Liver (tissue), 9 donors: ENCODE results near the gene SNAI3. TPM values are rescaled to one million over a fixed set of nuclear protein-coding genes. Genes with fewer than 3 reads are reported as not detected.

Source experiments
- DNase-seq: peaks from one replicate; pipeline ENCODE4 v3.0.0-alpha.2; 2017; ENCODE audit warnings: low spot score
- H3K27ac ChIP-seq, 2 donors: one replicate each; pipeline ENCODE4 v1.7.0; 2013; ENCODE audit warnings: inconsistent platforms in 2 of 2, low read length in 2 of 2, control low read depth in 1 of 2, low read depth in 1 of 2, mild to moderate bottlenecking in 1 of 2
- H3K27me3 ChIP-seq, 4 donors: one replicate each; pipeline versions ENCODE4 v1.6.1 to v1.7.0; 2013; ENCODE audit warnings: low read length in 3 of 4, inconsistent platforms in 1 of 4, mild to moderate bottlenecking in 1 of 4, moderate library complexity in 1 of 4; ENCODE audit not compliant: control insufficient read depth in 4 of 4, insufficient read depth in 4 of 4
- H3K36me3 ChIP-seq, 4 donors: one replicate each; pipeline versions ENCODE4 v1.6.1 to v1.7.0; 2013; ENCODE audit warnings: low read length in 3 of 4, mild to moderate bottlenecking in 3 of 4, low read depth in 1 of 4, moderate library complexity in 1 of 4; ENCODE audit not compliant: control insufficient read depth in 4 of 4, insufficient read depth in 3 of 4
- H3K4me1 ChIP-seq, 4 donors: one replicate each; pipeline versions ENCODE4 v1.6.1 to v1.7.0; 2013; ENCODE audit warnings: low read length in 3 of 4, mild to moderate bottlenecking in 3 of 4, moderate library complexity in 1 of 4; ENCODE audit not compliant: control insufficient read depth in 4 of 4, insufficient read depth in 4 of 4
- H3K4me3 ChIP-seq, 3 donors: one replicate each; pipeline versions ENCODE4 v1.6.1 to v1.7.0; 2013; ENCODE audit warnings: low read length in 3 of 3, control low read depth in 1 of 3, low read depth in 1 of 3, mild to moderate bottlenecking in 1 of 3
- H3K9ac ChIP-seq, 2 donors: one replicate each; pipeline ENCODE4 v1.7.0; 2013; ENCODE audit warnings: low read length in 2 of 2, mild to moderate bottlenecking in 2 of 2, moderate library complexity in 2 of 2, control low read depth in 1 of 2, low read depth in 1 of 2
- H3K9me3 ChIP-seq, 4 donors: one replicate each; pipeline versions ENCODE4 v1.6.1 to v1.7.0; 2013; ENCODE audit warnings: low read length in 3 of 4; ENCODE audit not compliant: control insufficient read depth in 4 of 4
- EGR1 ChIP-seq, 2 donors: IDR thresholded peaks; 2 replicates each; pipeline ENCODE4 v1.6.1; 2016 to 2018; ENCODE audit warnings: antibody characterized with exemption in 2 of 2, low read depth in 2 of 2
- FOXA1 ChIP-seq: IDR thresholded peaks from 2 replicates; pipeline ENCODE4 v1.6.1; 2016; ENCODE audit warnings: antibody characterized with exemption
- FOXA2 ChIP-seq: IDR thresholded peaks from 2 replicates; pipeline ENCODE4 v1.6.1; 2016; ENCODE audit warnings: antibody characterized with exemption
- GABPA ChIP-seq, 2 donors: IDR thresholded peaks in 1 of 2; conservative IDR thresholded peaks in 1 of 2; 2 replicates each; pipeline ENCODE4 v1.6.1; 2016; ENCODE audit warnings: antibody characterized with exemption in 2 of 2, mild to moderate bottlenecking in 1 of 2, moderate library complexity in 1 of 2
- HNF4A ChIP-seq, 2 donors: conservative IDR thresholded peaks; 2 replicates each; pipeline ENCODE4 v1.6.1; 2016; ENCODE audit warnings: antibody characterized with exemption in 2 of 2, mild to moderate bottlenecking in 2 of 2
- NR2F2 ChIP-seq: IDR thresholded peaks from 2 replicates; pipeline ENCODE4 v1.6.1; 2016; ENCODE audit warnings: antibody characterized with exemption
- RAD21 ChIP-seq, 2 donors: IDR thresholded peaks; 2 replicates each; pipeline ENCODE4 v1.6.1; 2016; ENCODE audit warnings: antibody characterized with exemption in 2 of 2, mild to moderate bottlenecking in 2 of 2
- SP1 ChIP-seq: IDR thresholded peaks from 2 replicates; pipeline ENCODE4 v1.6.1; 2018; ENCODE audit warnings: antibody characterized with exemption, mild to moderate bottlenecking
- WGBS: extraction: QIAGEN DNeasy Blood & Tissue Kit; methylation state at CpG from one replicate; pipeline ENCODE4 v1.1.7; 2013; 5-methylcytosine and 5-hydroxymethylcytosine counted together
- polyA plus RNA-seq, 2 donors: library from polyadenylated mRNA; stranded (reverse) in 1 of 2; unstranded in 1 of 2; fragments of 200-250 nt in 1 of 2; fragments of >200 nt in 1 of 2; fragmentation: Nextera tagmentation in 1 of 2; extraction: Ambion mirVana in 1 of 2; gene quantifications; one replicate each; pipeline versions ENCODE4 v1.2.1 to v1.2.3, GENCODE V29; 2013 to 2015
- total RNA-seq, 2 donors: library from RNA; depleted of rRNA; stranded (reverse); fragments of >200 nt; gene quantifications; one replicate each; pipeline ENCODE4 v1.2.3, GENCODE V29; 2014
- TF ChIP-seq, protein P1 (sequence below): IDR thresholded peaks from 2 replicates; pipeline ENCODE4 v1.6.1; 2016; ENCODE audit warnings: antibody characterized with exemption
- TF ChIP-seq, protein P2 (sequence below): IDR thresholded peaks from 2 replicates; pipeline ENCODE4 v1.6.1; 2016; ENCODE audit warnings: antibody characterized with exemption
- TF ChIP-seq, protein P3 (sequence below): IDR thresholded peaks from 2 replicates; pipeline ENCODE4 v1.6.1; 2016; ENCODE audit warnings: antibody characterized with exemption
- TF ChIP-seq, protein P4 (sequence below): IDR thresholded peaks from 2 replicates; pipeline ENCODE4 v1.6.1; 2016; ENCODE audit warnings: antibody characterized with exemption, mild to moderate bottlenecking
- TF ChIP-seq, protein P5 (sequence below): fragments of 150-350 bp; IDR thresholded peaks from 2 replicates; pipeline ENCODE4 v1.5.1; 2017; ENCODE audit warnings: improper control_type of control experiment, low read depth, low read length; ENCODE audit not compliant: missing input control
- donor health status: healthy.
- donor health status: healthy.
- donor health status: healthy.
- donor health status: healthy.
- donor health status: healthy.

The SNAI3 gene
- total and polyA plus RNA-seq, 4 donors, result 0.05 to 0.48 (median 0.20) TPM

GRCh38 chr16:88643644-88643932 is 42.7 kb downstream of the SNAI3 start:
- WGBS, result 95% methylated on average over 9 of the region's 9 CpGs
- Histone ChIP-seq H3K9ac (no peak overlapping the region), H3K27me3 (peaks cover 0 to 3% (median under 1%) of the 10 kb centered on the region in 4 donors), H3K9me3 (no peaks in the 10 kb centered on the region), H3K36me3 (peaks cover 0 to 2% (median under 1%) of the 10 kb centered on the region in 4 donors), H3K4me1 (no peaks in the 10 kb centered on the region), H3K4me3 (no peak overlapping the region), H3K27ac (no peak overlapping the region)
- DNase-seq, result no peak
- TF ChIP-seq NR2F2 (no peak), GABPA (IDR thresholded peaks at IDR 0.05 in 1 of 2, conservative IDR thresholded peaks at IDR 0.05 in 1 of 2) (no peak), HNF4A (conservative IDR thresholded peaks at IDR 0.05) (no peak), FOXA1 (no peak)
- TF ChIP-seq, protein P1, sequence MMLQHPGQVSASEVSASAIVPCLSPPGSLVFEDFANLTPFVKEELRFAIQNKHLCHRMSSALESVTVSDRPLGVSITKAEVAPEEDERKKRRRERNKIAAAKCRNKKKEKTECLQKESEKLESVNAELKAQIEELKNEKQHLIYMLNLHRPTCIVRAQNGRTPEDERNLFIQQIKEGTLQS, result no peak
- TF ChIP-seq, protein P2, sequence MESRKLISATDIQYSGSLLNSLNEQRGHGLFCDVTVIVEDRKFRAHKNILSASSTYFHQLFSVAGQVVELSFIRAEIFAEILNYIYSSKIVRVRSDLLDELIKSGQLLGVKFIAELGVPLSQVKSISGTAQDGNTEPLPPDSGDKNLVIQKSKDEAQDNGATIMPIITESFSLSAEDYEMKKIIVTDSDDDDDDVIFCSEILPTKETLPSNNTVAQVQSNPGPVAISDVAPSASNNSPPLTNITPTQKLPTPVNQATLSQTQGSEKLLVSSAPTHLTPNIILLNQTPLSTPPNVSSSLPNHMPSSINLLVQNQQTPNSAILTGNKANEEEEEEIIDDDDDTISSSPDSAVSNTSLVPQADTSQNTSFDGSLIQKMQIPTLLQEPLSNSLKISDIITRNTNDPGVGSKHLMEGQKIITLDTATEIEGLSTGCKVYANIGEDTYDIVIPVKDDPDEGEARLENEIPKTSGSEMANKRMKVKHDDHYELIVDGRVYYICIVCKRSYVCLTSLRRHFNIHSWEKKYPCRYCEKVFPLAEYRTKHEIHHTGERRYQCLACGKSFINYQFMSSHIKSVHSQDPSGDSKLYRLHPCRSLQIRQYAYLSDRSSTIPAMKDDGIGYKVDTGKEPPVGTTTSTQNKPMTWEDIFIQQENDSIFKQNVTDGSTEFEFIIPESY, result no peak
- TF ChIP-seq, protein P3, sequence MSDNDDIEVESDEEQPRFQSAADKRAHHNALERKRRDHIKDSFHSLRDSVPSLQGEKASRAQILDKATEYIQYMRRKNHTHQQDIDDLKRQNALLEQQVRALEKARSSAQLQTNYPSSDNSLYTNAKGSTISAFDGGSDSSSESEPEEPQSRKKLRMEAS, result no peak

DNA sequence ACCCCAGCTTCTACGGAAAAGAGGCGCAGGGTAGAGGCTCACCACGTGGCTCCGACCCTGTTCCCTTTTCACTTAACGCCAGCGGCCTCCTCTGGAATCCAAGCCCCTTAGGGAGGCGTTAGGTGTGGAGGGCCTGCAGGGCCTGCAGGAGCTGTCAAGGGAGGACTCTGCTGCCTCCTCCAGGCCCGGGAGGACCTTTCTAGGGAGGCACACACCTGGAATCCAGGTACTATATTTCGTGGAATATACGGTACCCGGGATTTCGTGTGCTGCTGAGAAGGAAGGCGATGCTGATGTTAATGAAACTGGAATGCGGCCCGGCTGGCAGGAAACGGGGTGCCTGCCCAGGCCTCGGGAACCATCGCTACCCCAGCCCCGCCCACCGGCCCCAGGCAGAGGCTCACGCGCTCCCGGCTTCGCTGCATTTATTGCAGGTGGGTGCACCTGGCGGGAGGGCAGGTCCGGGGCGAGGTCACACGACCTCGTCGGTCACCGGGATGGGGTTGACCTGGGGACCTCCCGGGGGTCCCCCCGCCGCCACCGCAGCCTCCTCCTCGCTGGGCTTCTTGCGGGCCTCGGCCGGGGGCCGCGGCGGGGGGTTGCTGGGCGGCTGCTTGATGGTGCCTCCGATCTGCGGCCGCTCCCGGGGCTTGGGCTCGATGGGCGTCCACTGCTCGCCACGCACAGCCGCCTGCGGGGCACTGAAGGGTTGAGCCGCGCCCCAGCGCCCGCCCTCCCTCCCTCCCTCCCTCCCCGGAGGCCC is 43.2 kb downstream of the SNAI3 start:
- no peak for DNase-seq
- TF ChIP-seq RAD21 (IDR thresholded peaks at IDR 0.05) (no peak), SP1 (no peak), HNF4A (conservative IDR thresholded peaks at IDR 0.05) (no peak), FOXA2 (no peak), EGR1 (IDR thresholded peaks at IDR 0.05; ENCODE audit: low read depth in 2 of 2) (no peak)
- TF ChIP-seq, protein P1, result no peak
- WGBS, result 93% methylated on average over 58 of the region's 58 CpGs

GRCh38 chr16:88640498-88641247 is 45.6 kb downstream of the SNAI3 start:
- TF ChIP-seq NR2F2 (no peak), FOXA1 (no peak), HNF4A (conservative IDR thresholded peaks at IDR 0.05) (no peak)
- TF ChIP-seq, protein P4, sequence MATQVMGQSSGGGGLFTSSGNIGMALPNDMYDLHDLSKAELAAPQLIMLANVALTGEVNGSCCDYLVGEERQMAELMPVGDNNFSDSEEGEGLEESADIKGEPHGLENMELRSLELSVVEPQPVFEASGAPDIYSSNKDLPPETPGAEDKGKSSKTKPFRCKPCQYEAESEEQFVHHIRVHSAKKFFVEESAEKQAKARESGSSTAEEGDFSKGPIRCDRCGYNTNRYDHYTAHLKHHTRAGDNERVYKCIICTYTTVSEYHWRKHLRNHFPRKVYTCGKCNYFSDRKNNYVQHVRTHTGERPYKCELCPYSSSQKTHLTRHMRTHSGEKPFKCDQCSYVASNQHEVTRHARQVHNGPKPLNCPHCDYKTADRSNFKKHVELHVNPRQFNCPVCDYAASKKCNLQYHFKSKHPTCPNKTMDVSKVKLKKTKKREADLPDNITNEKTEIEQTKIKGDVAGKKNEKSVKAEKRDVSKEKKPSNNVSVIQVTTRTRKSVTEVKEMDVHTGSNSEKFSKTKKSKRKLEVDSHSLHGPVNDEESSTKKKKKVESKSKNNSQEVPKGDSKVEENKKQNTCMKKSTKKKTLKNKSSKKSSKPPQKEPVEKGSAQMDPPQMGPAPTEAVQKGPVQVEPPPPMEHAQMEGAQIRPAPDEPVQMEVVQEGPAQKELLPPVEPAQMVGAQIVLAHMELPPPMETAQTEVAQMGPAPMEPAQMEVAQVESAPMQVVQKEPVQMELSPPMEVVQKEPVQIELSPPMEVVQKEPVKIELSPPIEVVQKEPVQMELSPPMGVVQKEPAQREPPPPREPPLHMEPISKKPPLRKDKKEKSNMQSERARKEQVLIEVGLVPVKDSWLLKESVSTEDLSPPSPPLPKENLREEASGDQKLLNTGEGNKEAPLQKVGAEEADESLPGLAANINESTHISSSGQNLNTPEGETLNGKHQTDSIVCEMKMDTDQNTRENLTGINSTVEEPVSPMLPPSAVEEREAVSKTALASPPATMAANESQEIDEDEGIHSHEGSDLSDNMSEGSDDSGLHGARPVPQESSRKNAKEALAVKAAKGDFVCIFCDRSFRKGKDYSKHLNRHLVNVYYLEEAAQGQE, result no peak
- TF ChIP-seq, protein P5, sequence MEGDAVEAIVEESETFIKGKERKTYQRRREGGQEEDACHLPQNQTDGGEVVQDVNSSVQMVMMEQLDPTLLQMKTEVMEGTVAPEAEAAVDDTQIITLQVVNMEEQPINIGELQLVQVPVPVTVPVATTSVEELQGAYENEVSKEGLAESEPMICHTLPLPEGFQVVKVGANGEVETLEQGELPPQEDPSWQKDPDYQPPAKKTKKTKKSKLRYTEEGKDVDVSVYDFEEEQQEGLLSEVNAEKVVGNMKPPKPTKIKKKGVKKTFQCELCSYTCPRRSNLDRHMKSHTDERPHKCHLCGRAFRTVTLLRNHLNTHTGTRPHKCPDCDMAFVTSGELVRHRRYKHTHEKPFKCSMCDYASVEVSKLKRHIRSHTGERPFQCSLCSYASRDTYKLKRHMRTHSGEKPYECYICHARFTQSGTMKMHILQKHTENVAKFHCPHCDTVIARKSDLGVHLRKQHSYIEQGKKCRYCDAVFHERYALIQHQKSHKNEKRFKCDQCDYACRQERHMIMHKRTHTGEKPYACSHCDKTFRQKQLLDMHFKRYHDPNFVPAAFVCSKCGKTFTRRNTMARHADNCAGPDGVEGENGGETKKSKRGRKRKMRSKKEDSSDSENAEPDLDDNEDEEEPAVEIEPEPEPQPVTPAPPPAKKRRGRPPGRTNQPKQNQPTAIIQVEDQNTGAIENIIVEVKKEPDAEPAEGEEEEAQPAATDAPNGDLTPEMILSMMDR, result no peak
- TF ChIP-seq, protein P1, result no peak
- Histone ChIP-seq H3K4me3 (no peak overlapping the region), H3K27me3 (peaks cover 0 to 3% (median under 1%) of the 10 kb centered on the region in 4 donors), H3K9ac (no peak overlapping the region), H3K27ac (no peak overlapping the region), H3K4me1 (no peaks in the 10 kb centered on the region), H3K9me3 (no peaks in the 10 kb centered on the region), H3K36me3 (peaks cover 0 to 2% (median 0%) of the 10 kb centered on the region in 4 donors)
- DNase-seq, result no peak
- WGBS, result 59% methylated on average over 17 of the region's 17 CpGs

More for the DNA sequence above, 43.2 kb downstream of the SNAI3 start:
- peaks cover 0 to 3% (median under 1%) of the 10 kb centered on the region in 4 donors for H3K27me3 ChIP-seq
- no peak overlapping the region for H3K27ac ChIP-seq
- no peak overlapping the region for H3K9ac ChIP-seq
- H3K4me3 ChIP-seq, result no peak overlapping the region
- H3K9me3 ChIP-seq, result no peaks in the 10 kb centered on the region
- H3K36me3 ChIP-seq, result peaks cover 0 to 2% (median under 1%) of the 10 kb centered on the region in 4 donors
- no peaks in the 10 kb centered on the region for H3K4me1 ChIP-seq
